WTC11 (cell line): ENCODE results near the gene ARHGAP26.

ENCODE experiments used
- ESRRA ChIP-seq: sonication (generic); formaldehyde crosslinking; IDR thresholded peaks from 2 replicates; pipeline ENCODE4 v1.8.1; 2022; ENCODE audit warnings: mild to moderate bottlenecking, missing genetic modification reagents, borderline replicate concordance
- NR3C1 ChIP-seq: sonication (generic); formaldehyde crosslinking; conservative IDR thresholded peaks from 2 replicates; pipeline ENCODE4 v1.8.1; 2023; ENCODE audit warnings: low read depth, mild to moderate bottlenecking, missing genetic modification reagents
- PRDM15 ChIP-seq: sonication (generic); formaldehyde crosslinking; IDR thresholded peaks from 2 replicates; pipeline ENCODE4 v1.8.0; 2022; ENCODE audit warnings: missing genetic modification reagents
- RORB ChIP-seq: fragments of 250-450 bp; sonication (Bioruptor Pico); IDR thresholded peaks from 2 replicates; pipeline ENCODE4 v1.9.0; 2021; ENCODE audit warnings: mild to moderate bottlenecking
- STAT6 ChIP-seq: sonication (generic); formaldehyde crosslinking; conservative IDR thresholded peaks from 2 replicates; pipeline ENCODE4 v1.8.1; 2023; ENCODE audit warnings: mild to moderate bottlenecking, low read depth, missing genetic modification reagents, moderate library complexity
- TEAD4 ChIP-seq: sonication (generic); formaldehyde crosslinking; IDR thresholded peaks from 2 replicates; pipeline ENCODE4 v1.8.0; 2022; ENCODE audit warnings: mild to moderate bottlenecking, missing genetic modification reagents

GRCh38 chr5:143138839-143139238 lies 368.7 kb downstream of the ARHGAP26 start:
- no peak for TF ChIP-seq ESRRA (CRISPR knock-in tag)
- no peak for TF ChIP-seq STAT6 (CRISPR knock-in tag)
- no peak for TF ChIP-seq RORB
- no peak for TF ChIP-seq TEAD4 (CRISPR knock-in tag)
- TF ChIP-seq NR3C1 (CRISPR knock-in tag): no peak
- TF ChIP-seq PRDM15 (CRISPR knock-in tag): no peak
